ENCODE data around the gene MYO5B. TPM values are rescaled to one million over a fixed set of nuclear protein-coding genes. Genes with fewer than 3 reads are reported as not detected.

The MYO5B gene
- total RNA-seq, 1 experiment from 2014 or later = 56.7 TPM

GRCh38 chr18:50079571-50080295 is 115.2 kb downstream of the MYO5B start:
- no peak for TF ChIP-seq CTCF (IDR thresholded peaks at IDR 0.05; ENCODE audit: unreplicated experiment)
- Mint-ChIP-seq H3K4me3 (ENCODE audit: low read depth, unreplicated experiment) (no peak overlapping the region), H3K4me1 (ENCODE audit: low read depth, unreplicated experiment) (peaks cover 80% of the 10 kb centered on the region), H3K36me3 (ENCODE audit: insufficient read depth, unreplicated experiment) (no peaks in the 10 kb centered on the region), H3K27ac (ENCODE audit: unreplicated experiment) (peak overlapping the region; percentile 94), H3K27me3 (ENCODE audit: unreplicated experiment) (no peaks in the 10 kb centered on the region), H3K9me3 (ENCODE audit: low read depth, unreplicated experiment) (no peaks in the 10 kb centered on the region)
- DNase-seq = no peak
- no TSS peak for BruUV-seq (replicated peaks)
- CTCF ChIA-PET = interaction anchor here (1.8 to 1.9 kb wide), 2 partner anchors 19 to 21 kb away, joined by 4 to 8 read pairs; no protein-coding TSS in a partner anchor
- intact Hi-C loops (cut with micrococcal nuclease; ENCODE audit: unreplicated experiment) = loop anchor here (2.0 kb wide), 1 partner anchor 19 kb away; no protein-coding TSS in a partner anchor

- no peak for TF ChIP-seq CTCF (IDR thresholded peaks at IDR 0.05; ENCODE audit: unreplicated experiment)
- CTCF ChIA-PET = no interaction called here
- peaks cover 56% of the 10 kb centered on the region for H3K4me1 Mint-ChIP-seq (ENCODE audit: low read depth, unreplicated experiment)
- H3K36me3 Mint-ChIP-seq (ENCODE audit: insufficient read depth, unreplicated experiment) = no peaks in the 10 kb centered on the region
- H3K27ac Mint-ChIP-seq (ENCODE audit: unreplicated experiment) = no peak overlapping the region
- BruUV-seq (replicated peaks) = no TSS peak
- H3K9me3 Mint-ChIP-seq (ENCODE audit: low read depth, unreplicated experiment) = no peaks in the 10 kb centered on the region
- intact Hi-C loops (cut with micrococcal nuclease; ENCODE audit: unreplicated experiment) = no loop called here
- no peak for DNase-seq
- H3K27me3 Mint-ChIP-seq (ENCODE audit: unreplicated experiment) = no peaks in the 10 kb centered on the region
- H3K4me3 Mint-ChIP-seq (ENCODE audit: low read depth, unreplicated experiment) = no peak overlapping the region
Measured at GRCh38 chr18:50076277-50076676, 118.7 kb downstream of the MYO5B start.

GRCh38 chr18:50075772-50076171 is 119.2 kb downstream of the MYO5B start:
- Mint-ChIP-seq H3K27ac (ENCODE audit: unreplicated experiment) (no peak overlapping the region), H3K4me3 (ENCODE audit: low read depth, unreplicated experiment) (no peak overlapping the region), H3K27me3 (ENCODE audit: unreplicated experiment) (no peaks in the 10 kb centered on the region), H3K4me1 (ENCODE audit: low read depth, unreplicated experiment) (peaks cover 51% of the 10 kb centered on the region), H3K9me3 (ENCODE audit: low read depth, unreplicated experiment) (no peaks in the 10 kb centered on the region), H3K36me3 (ENCODE audit: insufficient read depth, unreplicated experiment) (no peaks in the 10 kb centered on the region)
- TF ChIP-seq CTCF (IDR thresholded peaks at IDR 0.05; ENCODE audit: unreplicated experiment) = no peak
- CTCF ChIA-PET = no interaction called here
- BruUV-seq (replicated peaks) = no TSS peak
- no peak for DNase-seq
- intact Hi-C loops (cut with micrococcal nuclease; ENCODE audit: unreplicated experiment) = no loop called here

GRCh38 chr18:50074404-50074803 is 120.5 kb downstream of the MYO5B start:
- H3K9me3 Mint-ChIP-seq (ENCODE audit: low read depth, unreplicated experiment) = no peaks in the 10 kb centered on the region
- no peak overlapping the region for H3K4me3 Mint-ChIP-seq (ENCODE audit: low read depth, unreplicated experiment)
- H3K27me3 Mint-ChIP-seq (ENCODE audit: unreplicated experiment) = no peaks in the 10 kb centered on the region
- TF ChIP-seq CTCF (IDR thresholded peaks at IDR 0.05; ENCODE audit: unreplicated experiment) = no peak
- no peak overlapping the region for H3K27ac Mint-ChIP-seq (ENCODE audit: unreplicated experiment)
- intact Hi-C loops (cut with micrococcal nuclease; ENCODE audit: unreplicated experiment) = no loop called here
- CTCF ChIA-PET = no interaction called here
- no TSS peak for BruUV-seq (replicated peaks)
- DNase-seq = no peak
- H3K36me3 Mint-ChIP-seq (ENCODE audit: insufficient read depth, unreplicated experiment) = no peaks in the 10 kb centered on the region
- H3K4me1 Mint-ChIP-seq (ENCODE audit: low read depth, unreplicated experiment) = peaks cover 39% of the 10 kb centered on the region
